ENCODE measurements around the gene PAN3.
A peak's percentile ranks its signal among the peaks of the same experiment; 100 is the strongest.

DNA sequence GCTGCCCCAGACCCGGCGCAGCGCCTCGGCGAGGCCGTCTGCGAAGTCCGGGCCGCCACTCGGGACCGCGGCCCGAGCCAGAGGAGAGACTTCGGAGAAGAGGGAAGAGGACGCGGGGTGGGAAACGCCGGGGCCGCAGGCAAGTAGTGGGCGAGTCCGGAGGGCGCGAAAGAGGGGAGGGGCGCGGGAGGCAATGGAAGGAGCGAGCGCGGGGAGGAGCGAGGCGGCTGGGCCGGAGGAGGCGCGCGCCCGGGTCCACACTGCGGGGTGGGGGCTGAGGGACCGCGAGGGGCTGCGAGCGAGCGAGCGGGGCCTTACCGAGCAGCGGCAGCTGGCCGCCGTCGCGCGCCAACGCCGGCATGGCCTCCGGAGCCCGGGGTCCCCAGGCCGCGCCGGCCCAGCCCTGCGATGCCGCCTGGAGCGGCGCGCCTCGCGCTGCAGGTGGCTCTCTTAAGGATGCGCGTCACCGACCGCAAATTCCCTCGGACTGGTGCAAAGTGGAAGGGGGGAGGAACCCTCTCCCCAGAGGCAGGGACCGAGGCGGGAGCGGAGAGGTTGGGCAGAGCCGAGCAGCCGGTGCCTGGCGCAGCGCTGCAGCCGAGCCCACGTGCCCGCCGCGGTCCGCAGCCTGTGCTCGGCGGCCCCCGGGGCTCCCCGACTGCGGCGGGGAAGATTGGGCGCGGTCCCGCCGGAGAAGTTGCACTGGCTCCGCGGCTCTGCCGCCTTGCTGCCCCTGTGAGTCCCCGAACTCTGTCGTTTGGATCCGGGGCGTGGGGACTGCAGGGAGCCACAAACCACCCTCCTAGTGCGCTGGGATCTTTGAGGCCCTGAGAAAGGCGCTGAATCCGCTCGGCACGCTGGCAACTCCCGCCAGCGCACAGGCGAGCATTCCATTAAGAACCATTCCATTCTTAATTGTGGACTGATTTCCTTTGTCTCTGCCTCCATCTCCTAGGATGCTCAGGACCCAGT, 37.9 kb upstream of the PAN3 start, which contains the start of gene FLT3:
- TF ChIP-seq, protein P1, sequence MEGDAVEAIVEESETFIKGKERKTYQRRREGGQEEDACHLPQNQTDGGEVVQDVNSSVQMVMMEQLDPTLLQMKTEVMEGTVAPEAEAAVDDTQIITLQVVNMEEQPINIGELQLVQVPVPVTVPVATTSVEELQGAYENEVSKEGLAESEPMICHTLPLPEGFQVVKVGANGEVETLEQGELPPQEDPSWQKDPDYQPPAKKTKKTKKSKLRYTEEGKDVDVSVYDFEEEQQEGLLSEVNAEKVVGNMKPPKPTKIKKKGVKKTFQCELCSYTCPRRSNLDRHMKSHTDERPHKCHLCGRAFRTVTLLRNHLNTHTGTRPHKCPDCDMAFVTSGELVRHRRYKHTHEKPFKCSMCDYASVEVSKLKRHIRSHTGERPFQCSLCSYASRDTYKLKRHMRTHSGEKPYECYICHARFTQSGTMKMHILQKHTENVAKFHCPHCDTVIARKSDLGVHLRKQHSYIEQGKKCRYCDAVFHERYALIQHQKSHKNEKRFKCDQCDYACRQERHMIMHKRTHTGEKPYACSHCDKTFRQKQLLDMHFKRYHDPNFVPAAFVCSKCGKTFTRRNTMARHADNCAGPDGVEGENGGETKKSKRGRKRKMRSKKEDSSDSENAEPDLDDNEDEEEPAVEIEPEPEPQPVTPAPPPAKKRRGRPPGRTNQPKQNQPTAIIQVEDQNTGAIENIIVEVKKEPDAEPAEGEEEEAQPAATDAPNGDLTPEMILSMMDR (IDR thresholded peaks at IDR 0.05; ENCODE audit: insufficient read depth, low read depth, low read length), result no peak
- peak; percentile 39 for TF ChIP-seq EZH2 (IDR thresholded peaks at IDR 0.05; ENCODE audit: insufficient read depth, low read length)

All from astrocyte (in vitro differentiated cells and primary cell).